Measurements from ENCODE around the gene SNRK. TPM values are rescaled to one million over a fixed set of nuclear protein-coding genes. Genes with fewer than 3 reads are reported as not detected.

SNRK gene
- total RNA-seq, 1 experiment from 2014 or later = 12.7 TPM

DNA sequence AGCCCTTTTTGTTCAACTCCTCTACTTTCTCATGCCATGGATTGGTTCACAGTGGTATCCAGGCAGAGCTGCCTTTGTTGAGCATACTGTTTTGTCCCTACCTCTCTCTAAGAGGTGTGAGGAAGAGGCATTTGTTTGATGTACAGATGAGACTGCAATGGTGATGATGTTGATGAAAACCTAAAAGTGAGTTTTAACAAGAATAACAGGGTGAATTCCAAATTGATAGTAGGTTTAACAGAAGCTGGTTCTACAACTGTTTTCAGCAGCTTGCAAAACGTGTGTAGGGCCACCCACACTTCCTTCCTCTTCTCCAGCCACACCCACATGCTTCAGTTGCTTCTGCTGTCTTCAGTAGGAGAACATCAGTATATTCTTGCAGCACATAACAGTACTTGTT is 10.2 kb downstream of the SNRK start:
- Histone ChIP-seq H3K9ac (ENCODE audit: low read length) (no peak overlapping the region), H4K20me1 (ENCODE audit: insufficient read depth) (no peaks in the 10 kb centered on the region), H3K79me2 (ENCODE audit: insufficient read depth, low read length) (peaks cover 88% of the 10 kb centered on the region), H3K27ac (ENCODE audit: low read depth, low read length) (no peak overlapping the region), H3K36me3 (ENCODE audit: control insufficient read depth in 1 of 2, insufficient read depth in 2 of 2, low read length in 2 of 2) (no peaks in the 10 kb centered on the region), H2AFZ (ENCODE audit: low read depth, low read length, poor library complexity, severe bottlenecking) (no peak overlapping the region), H3K4me1 (ENCODE audit: control insufficient read depth in 1 of 2, insufficient read depth in 2 of 2, low read length in 2 of 2) (peaks cover 0 to 5% of the 10 kb centered on the region in 2 experiments; a peak in 2 of 4 replicates), H3K4me2 (ENCODE audit: low read length) (no peak overlapping the region), H3K4me3 (replicated peaks in 1 of 2; ENCODE audit: low read depth in 1 of 2, low read length in 2 of 2) (no peak overlapping the region), H3K27me3 (ENCODE audit: insufficient read depth, low read length) (no peaks in the 10 kb centered on the region), H3K9me2 (ENCODE audit: insufficient read depth) (no peaks in the 10 kb centered on the region), H3K9me3 (ENCODE audit: control insufficient read depth in 1 of 2, insufficient read depth in 1 of 2, low read depth in 1 of 2, low read length in 2 of 2) (no peaks in the 10 kb centered on the region)
- no peak for ATAC-seq
- intact Hi-C loops (cut with micrococcal nuclease) = no loop called here
- BruUV-seq (replicated peaks) = no TSS peak
- no peak for DNase-seq (ENCODE audit: low read depth, low spot score)
- CTCF ChIA-PET = no interaction called here
- TF ChIP-seq EZH2phosphoT487 (IDR thresholded peaks at IDR 0.05; ENCODE audit: borderline replicate concordance) (no peak), ZFX (IDR thresholded peaks at IDR 0.05) (no peak), ELF1 (IDR thresholded peaks at IDR 0.05; ENCODE audit: borderline replicate concordance, low read depth) (no peak), FOSL1 (IDR thresholded peaks at IDR 0.05; ENCODE audit: low read depth) (no peak), EGR1 (IDR thresholded peaks at IDR 0.05; ENCODE audit: low read depth) (no peak), RAD21 (IDR thresholded peaks at IDR 0.05; ENCODE audit: low read depth) (no peak), SP1 (IDR thresholded peaks at IDR 0.05; ENCODE audit: low read depth) (no peak), CEBPB (IDR thresholded peaks at IDR 0.05; ENCODE audit: low read depth) (no peak)
- TF ChIP-seq, protein P1, sequence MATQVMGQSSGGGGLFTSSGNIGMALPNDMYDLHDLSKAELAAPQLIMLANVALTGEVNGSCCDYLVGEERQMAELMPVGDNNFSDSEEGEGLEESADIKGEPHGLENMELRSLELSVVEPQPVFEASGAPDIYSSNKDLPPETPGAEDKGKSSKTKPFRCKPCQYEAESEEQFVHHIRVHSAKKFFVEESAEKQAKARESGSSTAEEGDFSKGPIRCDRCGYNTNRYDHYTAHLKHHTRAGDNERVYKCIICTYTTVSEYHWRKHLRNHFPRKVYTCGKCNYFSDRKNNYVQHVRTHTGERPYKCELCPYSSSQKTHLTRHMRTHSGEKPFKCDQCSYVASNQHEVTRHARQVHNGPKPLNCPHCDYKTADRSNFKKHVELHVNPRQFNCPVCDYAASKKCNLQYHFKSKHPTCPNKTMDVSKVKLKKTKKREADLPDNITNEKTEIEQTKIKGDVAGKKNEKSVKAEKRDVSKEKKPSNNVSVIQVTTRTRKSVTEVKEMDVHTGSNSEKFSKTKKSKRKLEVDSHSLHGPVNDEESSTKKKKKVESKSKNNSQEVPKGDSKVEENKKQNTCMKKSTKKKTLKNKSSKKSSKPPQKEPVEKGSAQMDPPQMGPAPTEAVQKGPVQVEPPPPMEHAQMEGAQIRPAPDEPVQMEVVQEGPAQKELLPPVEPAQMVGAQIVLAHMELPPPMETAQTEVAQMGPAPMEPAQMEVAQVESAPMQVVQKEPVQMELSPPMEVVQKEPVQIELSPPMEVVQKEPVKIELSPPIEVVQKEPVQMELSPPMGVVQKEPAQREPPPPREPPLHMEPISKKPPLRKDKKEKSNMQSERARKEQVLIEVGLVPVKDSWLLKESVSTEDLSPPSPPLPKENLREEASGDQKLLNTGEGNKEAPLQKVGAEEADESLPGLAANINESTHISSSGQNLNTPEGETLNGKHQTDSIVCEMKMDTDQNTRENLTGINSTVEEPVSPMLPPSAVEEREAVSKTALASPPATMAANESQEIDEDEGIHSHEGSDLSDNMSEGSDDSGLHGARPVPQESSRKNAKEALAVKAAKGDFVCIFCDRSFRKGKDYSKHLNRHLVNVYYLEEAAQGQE (IDR thresholded peaks at IDR 0.05; ENCODE audit: low read depth) = no peak
- POLR2A ChIA-PET = interaction anchor here (1.5 kb wide), 1 partner anchor 10 kb away, joined by 4 read pairs; the partner anchor contains the start of gene SNRK
- RAD21 ChIA-PET (ENCODE audit: low non-redundant PET in 1 of 2, low total read pairs in 2 of 2, uncharacterized antibody in 2 of 2, unreplicated experiment in 2 of 2) = no interaction called here

All from HCT116 (cell line).